Measurements from ENCODE around the gene ARTN. TPM values are rescaled to one million over a fixed set of nuclear protein-coding genes. Genes with fewer than 3 reads are reported as not detected.
A peak's percentile ranks its signal among the peaks of the same experiment; 100 is the strongest.

ARTN gene
- total RNA-seq, 1 donor from 2014 or later: 7.2 TPM

GRCh38 chr1:43924516-43924915 lies 9.1 kb upstream of the ARTN start:
- no peak for DNase-seq (ENCODE audit: extremely low spot score, unreplicated experiment)
- H3K9me3 Mint-ChIP-seq: no peaks in the 10 kb centered on the region
- peaks cover 18% of the 10 kb centered on the region for H3K36me3 Mint-ChIP-seq
- H3K4me3 Mint-ChIP-seq: no peak overlapping the region
- no peak overlapping the region for H3K27ac Mint-ChIP-seq
- TF ChIP-seq CTCF (conservative IDR thresholded peaks at IDR 0.05): no peak
- peaks cover 3% of the 10 kb centered on the region for H3K27me3 Mint-ChIP-seq
- no peaks in the 10 kb centered on the region for H3K4me1 Mint-ChIP-seq (ENCODE audit: unreplicated experiment)

GRCh38 chr1:43925846-43926245 lies 7.8 kb upstream of the ARTN start:
- no peak for TF ChIP-seq CTCF (conservative IDR thresholded peaks at IDR 0.05)
- Mint-ChIP-seq H3K4me3 (no peak overlapping the region), H3K36me3 (peaks cover 18% of the 10 kb centered on the region), H3K27ac (peak overlapping the region; percentile 19), H3K27me3 (peaks cover 3% of the 10 kb centered on the region), H3K4me1 (ENCODE audit: unreplicated experiment) (no peaks in the 10 kb centered on the region), H3K9me3 (no peaks in the 10 kb centered on the region)
- DNase-seq (ENCODE audit: extremely low spot score, unreplicated experiment): no peak

GRCh38 chr1:43930168-43930948 lies 3.2 kb upstream of the ARTN start:
- H3K27me3 Mint-ChIP-seq: peaks cover 15% of the 10 kb centered on the region
- no peak overlapping the region for H3K27ac Mint-ChIP-seq
- TF ChIP-seq CTCF (conservative IDR thresholded peaks at IDR 0.05): peak; percentile 64
- H3K36me3 Mint-ChIP-seq: peaks cover 12% of the 10 kb centered on the region
- no peak overlapping the region for H3K4me3 Mint-ChIP-seq
- H3K4me1 Mint-ChIP-seq (ENCODE audit: unreplicated experiment): peaks cover 20% of the 10 kb centered on the region
- H3K9me3 Mint-ChIP-seq: no peaks in the 10 kb centered on the region
- DNase-seq (ENCODE audit: extremely low spot score, unreplicated experiment): no peak

GRCh38 chr1:43930949-43931275 lies 2.7 kb upstream of the ARTN start:
- no peak for TF ChIP-seq CTCF (conservative IDR thresholded peaks at IDR 0.05)

GRCh38 chr1:43931711-43932660 lies 1.6 kb upstream of the ARTN start:
- DNase-seq (ENCODE audit: extremely low spot score, unreplicated experiment): no peak
- Mint-ChIP-seq H3K9me3 (no peaks in the 10 kb centered on the region), H3K36me3 (peaks cover 5% of the 10 kb centered on the region), H3K27me3 (peaks cover 21% of the 10 kb centered on the region), H3K4me3 (peak overlapping the region; percentile 82), H3K4me1 (ENCODE audit: unreplicated experiment) (peaks cover 20% of the 10 kb centered on the region), H3K27ac (peak overlapping the region; percentile 79)
- TF ChIP-seq CTCF (conservative IDR thresholded peaks at IDR 0.05): no peak

More at GRCh38 chr1:43930949-43931275, 2.7 kb upstream of the ARTN start:
- no peak for DNase-seq (ENCODE audit: extremely low spot score, unreplicated experiment)
- peaks cover 20% of the 10 kb centered on the region for H3K4me1 Mint-ChIP-seq (ENCODE audit: unreplicated experiment)
- H3K27me3 Mint-ChIP-seq: peaks cover 18% of the 10 kb centered on the region
- H3K36me3 Mint-ChIP-seq: peaks cover 7% of the 10 kb centered on the region
- no peak overlapping the region for H3K4me3 Mint-ChIP-seq
- H3K9me3 Mint-ChIP-seq: no peaks in the 10 kb centered on the region
- no peak overlapping the region for H3K27ac Mint-ChIP-seq

All from type B pancreatic cell (in vitro differentiated cells).